Measurements from ENCODE around the gene COL25A1. TPM values are rescaled to one million over a fixed set of nuclear protein-coding genes. Genes with fewer than 3 reads are reported as not detected.

Gene COL25A1
- total RNA-seq, 1 experiment from 2014 or later, result not detected

GRCh38 chr4:108916638-108917037 is 385.8 kb downstream of the COL25A1 start:
- RAD21 ChIA-PET (ENCODE audit: low non-redundant PET in 1 of 2, low total read pairs in 2 of 2, uncharacterized antibody in 2 of 2, unreplicated experiment in 2 of 2), result no interaction called here

More at GRCh38 chr4:108916638-108917037, 385.8 kb downstream of the COL25A1 start:
- Histone ChIP-seq H3K9me3 (ENCODE audit: control insufficient read depth in 1 of 2, insufficient read depth in 1 of 2, low read depth in 1 of 2, low read length in 2 of 2) (no peaks in the 10 kb centered on the region), H3K9me2 (ENCODE audit: insufficient read depth) (no peaks in the 10 kb centered on the region), H3K79me2 (ENCODE audit: insufficient read depth, low read length) (no peaks in the 10 kb centered on the region), H3K4me1 (ENCODE audit: control insufficient read depth in 1 of 2, insufficient read depth in 2 of 2, low read length in 2 of 2) (no peaks in the 10 kb centered on the region), H3K27ac (ENCODE audit: low read depth, low read length) (no peak overlapping the region), H4K20me1 (ENCODE audit: insufficient read depth) (0 out of 2 replicates have a peak, but pooled peaks cover 5% of the 10 kb centered on the region), H3K9ac (ENCODE audit: low read length) (no peak overlapping the region), H3K36me3 (ENCODE audit: control insufficient read depth in 1 of 2, insufficient read depth in 2 of 2, low read length in 2 of 2) (no peaks in the 10 kb centered on the region), H3K27me3 (ENCODE audit: insufficient read depth, low read length) (peaks cover 50% of the 10 kb centered on the region), H3K4me3 (replicated peaks in 1 of 2; ENCODE audit: low read depth in 1 of 2, low read length in 2 of 2) (no peak overlapping the region), H3K4me2 (ENCODE audit: low read length) (no peak overlapping the region), H2AFZ (ENCODE audit: low read depth, low read length, poor library complexity, severe bottlenecking) (no peak overlapping the region)
- ATAC-seq (no peak), DNase-seq (ENCODE audit: low read depth, low spot score) (no peak)
- TF ChIP-seq FOSL1 (IDR thresholded peaks at IDR 0.05; ENCODE audit: low read depth), result no peak
- TF ChIP-seq RAD21 (IDR thresholded peaks at IDR 0.05; ENCODE audit: low read depth), result no peak
- TF ChIP-seq TCF7L2 (IDR thresholded peaks at IDR 0.05; ENCODE audit: borderline replicate concordance, extremely low read depth, insufficient read depth, insufficient read length), result no peak
- TF ChIP-seq EZH2phosphoT487 (IDR thresholded peaks at IDR 0.05; ENCODE audit: borderline replicate concordance), result no peak
- TF ChIP-seq SRF (IDR thresholded peaks at IDR 0.05; ENCODE audit: low read depth), result no peak
- no peak for TF ChIP-seq EZH2 (IDR thresholded peaks at IDR 0.05)
- TF ChIP-seq SIN3A (IDR thresholded peaks at IDR 0.05; ENCODE audit: low read depth), result no peak
- TF ChIP-seq CBX3 (IDR thresholded peaks at IDR 0.05; ENCODE audit: low read depth), result no peak
- TF ChIP-seq ZBTB33 (IDR thresholded peaks at IDR 0.05; ENCODE audit: extremely low read depth, insufficient replicate concordance, low read length), result no peak
- TF ChIP-seq SP1 (IDR thresholded peaks at IDR 0.05; ENCODE audit: low read depth), result no peak
- no peak for TF ChIP-seq ATF3 (IDR thresholded peaks at IDR 0.05)
- no peak for TF ChIP-seq CTCF (IDR thresholded peaks at IDR 0.05 in 2 of 3, conservative IDR thresholded peaks at IDR 0.05 in 1 of 3; ENCODE audit: borderline replicate concordance in 1 of 3, insufficient read depth in 1 of 3, low read depth in 2 of 3, low read length in 2 of 3)
- no peak for TF ChIP-seq EGR1 (IDR thresholded peaks at IDR 0.05; ENCODE audit: low read depth)
- no peak for TF ChIP-seq MAX (IDR thresholded peaks at IDR 0.05)
- no peak for TF ChIP-seq ZNF274 (IDR thresholded peaks at IDR 0.05; ENCODE audit: low read depth, low read length)
- no peak for TF ChIP-seq REST (IDR thresholded peaks at IDR 0.05; ENCODE audit: low read depth)
- POLR2A ChIA-PET, result no interaction called here
- intact Hi-C loops (cut with micrococcal nuclease), result no loop called here
- BruUV-seq (replicated peaks), result no TSS peak
- CTCF ChIA-PET, result no interaction called here
